HepG2 (cell line): ENCODE results near the gene CCK. TPM values are rescaled to one million over a fixed set of nuclear protein-coding genes. Genes with fewer than 3 reads are reported as not detected.

Experiments
- ATAC-seq: fragments of 200-7000 bp; cut with Tn5 transposase; 3 replicates; pipeline ENCODE4 v1.9.1; 2020; ENCODE audit warnings: mild to moderate bottlenecking, moderate library complexity
- BruUV-seq: library from RNA; stranded (reverse); fragments of 400-500 nt; replicated peaks from 2 replicates; lab custom pipeline; 2021; lab: Mats Ljungman, UMichigan
- CTCF ChIA-PET: fragments of 300-600 bp; formaldehyde crosslinking; extraction: SDS; loops from one replicate; lab custom pipeline; 2021; ENCODE audit warnings: low total read pairs, inconsistent platforms, low intra/inter-chr PET ratio; lab: Yijun Ruan, JAX
- POLR2A ChIA-PET: fragments of 350-600 bp; sonication (Branson Sonifier 250); formaldehyde crosslinking; loops from one replicate; lab custom pipeline; 2020; ENCODE audit warnings: antibody characterized with exemption, inconsistent platforms; lab: Yijun Ruan, JAX
- DNase-seq: peaks from one replicate; pipeline ENCODE4 v3.0.0-alpha.2; 2015; ENCODE audit warnings: low spot score
- FAIRE-seq: peaks from 3 replicates; lab custom pipeline; 2011; peaks lifted over from hg19 to GRCh38; lab: Jason Lieb, UNC
- H2AFZ ChIP-seq: one replicate; pipeline ENCODE4 v1.6.1; 2011; ENCODE audit warnings: low read length, inconsistent platforms
- H3K27ac ChIP-seq: fragments of 300-600 bp; 3 replicates; pipeline ENCODE4 v1.8.0; 2011; ENCODE audit warnings: mixed run types, mild to moderate bottlenecking, mixed read lengths, low read length, inconsistent platforms; ENCODE audit not compliant: insufficient read depth; ENCODE audit errors: extremely low read length
- H3K27me3 ChIP-seq, 2 experiments: fragments of 200-600 bp in 1 of 2; 2 replicates in 1 of 2; 3 replicates in 1 of 2; pipeline versions ENCODE4 v1.6.0 to v1.8.0; 2011; ENCODE audit warnings: low read length in 2 of 2, mild to moderate bottlenecking in 2 of 2, moderate library complexity in 2 of 2, inconsistent platforms in 1 of 2; ENCODE audit not compliant: insufficient read depth in 2 of 2, control insufficient read depth in 1 of 2
- H3K36me3 ChIP-seq, 2 experiments: fragments of 200-600 bp in 1 of 2; replicated peaks in 1 of 2; 2 replicates in 1 of 2; 3 replicates in 1 of 2; pipeline versions ENCODE4 v1.5.1 to v1.8.0; 2011; ENCODE audit warnings: low read length in 2 of 2, inconsistent platforms in 1 of 2; ENCODE audit not compliant: insufficient read depth in 2 of 2, control insufficient read depth in 1 of 2
- H3K4me1 ChIP-seq: 2 replicates; pipeline ENCODE4 v1.5.1; 2012; ENCODE audit warnings: low read length, inconsistent platforms; ENCODE audit not compliant: insufficient read depth
- H3K4me2 ChIP-seq: 2 replicates; pipeline ENCODE4 v1.6.0; 2011; ENCODE audit warnings: low read depth, low read length, inconsistent platforms
- H3K4me3 ChIP-seq, 3 experiments: fragments of 200-600 bp in 1 of 3; sonication (generic), shearing (Covaris generic) in 1 of 3; replicated peaks in 1 of 3; 2 replicates each; pipeline ENCODE4 v1.5.1; 2011 to 2016; ENCODE audit warnings: low read length in 3 of 3, inconsistent platforms in 2 of 3, low read depth in 2 of 3, mild to moderate bottlenecking in 2 of 3, control low read depth in 1 of 3, mixed read lengths in 1 of 3; ENCODE audit not compliant: insufficient read depth in 1 of 3
- H3K79me2 ChIP-seq: one replicate; pipeline ENCODE4 v1.6.1; 2011; ENCODE audit warnings: low read length, inconsistent platforms; ENCODE audit not compliant: insufficient read depth
- H3K9ac ChIP-seq: 2 replicates; pipeline ENCODE4 v1.6.0; 2011; ENCODE audit warnings: mild to moderate bottlenecking, low read depth, low read length, inconsistent platforms; ENCODE audit not compliant: insufficient read depth
- H3K9me3 ChIP-seq: 2 replicates; pipeline ENCODE4 v1.5.1; 2012; ENCODE audit warnings: mild to moderate bottlenecking, low read length
- H4K20me1 ChIP-seq: 2 replicates; pipeline ENCODE4 v1.6.0; 2011; ENCODE audit warnings: inconsistent platforms, mild to moderate bottlenecking, low read length, moderate library complexity; ENCODE audit not compliant: insufficient read depth
- CERS6 ChIP-seq: sonication (generic); formaldehyde crosslinking; IDR thresholded peaks from 2 replicates; pipeline ENCODE4 v1.5.0; 2020; ENCODE audit warnings: missing genetic modification reagents
- CHD2 ChIP-seq: IDR thresholded peaks from 2 replicates; pipeline ENCODE4 v1.6.1; 2011; ENCODE audit warnings: low read depth, low read length, improper control_type of control experiment
- ELF1 ChIP-seq: sonication (generic); formaldehyde crosslinking; IDR thresholded peaks from 2 replicates; pipeline ENCODE4 v1.4.0; 2020; ENCODE audit warnings: missing genetic modification reagents
- FIP1L1 ChIP-seq: fragments of 200-400 bp; formaldehyde crosslinking; IDR thresholded peaks from 2 replicates; pipeline ENCODE4 v1.6.1; 2018; ENCODE audit warnings: low read depth, mild to moderate bottlenecking, low read length, moderate library complexity, borderline replicate concordance; ENCODE audit not compliant: insufficient read depth
- FUBP1 ChIP-seq: sonication (generic); formaldehyde crosslinking; IDR thresholded peaks from 2 replicates; pipeline ENCODE4 v1.5.1; 2020; ENCODE audit warnings: missing genetic modification reagents, mild to moderate bottlenecking, borderline replicate concordance
- MTF1 ChIP-seq: sonication (generic); formaldehyde crosslinking; IDR thresholded peaks from 2 replicates; pipeline ENCODE4 v1.5.0; 2020; ENCODE audit warnings: missing genetic modification reagents
- PBX2 ChIP-seq: IDR thresholded peaks from 2 replicates; pipeline ENCODE4 v1.6.1; 2016; ENCODE audit warnings: control low read depth
- RBFOX2 ChIP-seq: fragments of 200-400 bp; formaldehyde crosslinking; IDR thresholded peaks from 2 replicates; pipeline ENCODE4 v1.6.1; 2017; ENCODE audit warnings: low read depth, mild to moderate bottlenecking, low read length
- SRY ChIP-seq: sonication (generic); formaldehyde crosslinking; IDR thresholded peaks from 2 replicates; pipeline ENCODE4 v1.8.0; 2022; ENCODE audit warnings: mild to moderate bottlenecking, missing genetic modification reagents
- SSRP1 ChIP-seq: IDR thresholded peaks from 2 replicates; pipeline ENCODE4 v1.6.1; 2016; ENCODE audit warnings: control low read depth
- ZNF235 ChIP-seq: sonication (generic); formaldehyde crosslinking; IDR thresholded peaks from 2 replicates; pipeline ENCODE4 v1.8.1; 2023; ENCODE audit warnings: mild to moderate bottlenecking, missing genetic modification reagents, borderline replicate concordance
- ZNF264 ChIP-seq: sonication (generic); formaldehyde crosslinking; IDR thresholded peaks from 2 replicates; pipeline ENCODE4 v1.4.0; 2020; ENCODE audit warnings: missing genetic modification reagents
- ZNF343 ChIP-seq: sonication (generic); formaldehyde crosslinking; IDR thresholded peaks from 2 replicates; pipeline ENCODE4 v1.4.0; 2020; ENCODE audit warnings: mild to moderate bottlenecking, missing genetic modification reagents
- ZNF446 ChIP-seq: sonication (generic); formaldehyde crosslinking; IDR thresholded peaks from 2 replicates; pipeline ENCODE4 v1.5.0; 2020; ENCODE audit warnings: mild to moderate bottlenecking, missing genetic modification reagents
- ZNF737 ChIP-seq: sonication (generic); formaldehyde crosslinking; IDR thresholded peaks from 2 replicates; pipeline ENCODE4 v1.5.0; 2020; ENCODE audit warnings: missing genetic modification reagents, mild to moderate bottlenecking, borderline replicate concordance
- ZNF790 ChIP-seq: sonication (generic); formaldehyde crosslinking; IDR thresholded peaks from 2 replicates; pipeline ENCODE4 v1.8.0; 2022; ENCODE audit warnings: missing genetic modification reagents, mild to moderate bottlenecking, borderline replicate concordance
- WGBS: methylation state at CpG from one replicate; pipeline ENCODE4 v1.1.6; 2017; ENCODE audit warnings: low lambda C conversion rate; 5-methylcytosine and 5-hydroxymethylcytosine counted together
- in situ Hi-C: cut with HindIII; loops from 2 replicates; pipeline ENCODE4 v1.10.0; 2017; ENCODE audit warnings: low pct_unique_long_range_greater_than_20kb; ENCODE audit not compliant: extremely low pct_ligation_motif_present
- intact Hi-C: fragments of 100-400 bp; cut with micrococcal nuclease; formaldehyde crosslinking; loops from one replicate; pipeline ENCODE4 v1.10.0; 2022; ENCODE audit not compliant: unreplicated experiment
- polyA plus RNA-seq, 8 experiments: library from polyadenylated mRNA; depleted of rRNA in 3 of 8; stranded (reverse) in 7 of 8; unstranded in 1 of 8; fragments of >200 nt; fragmentation: Illumina TruSeq in 4 of 8; extraction: Trizol in 4 of 8; gene quantifications; 2 replicates each; pipeline versions ENCODE4 v1.2.1 to v1.2.3, GENCODE V29; 2011 to 2016; ENCODE audit warnings: low read depth in 4 of 8, missing spikeins in 1 of 8, mixed read lengths in 1 of 8; ENCODE audit not compliant: insufficient read depth in 1 of 8
- total RNA-seq, 5 experiments: library from RNA; depleted of rRNA; stranded (reverse); fragments of >200 nt; fragmentation: Illumina TruSeq; extraction: Trizol; gene quantifications; 2 replicates each; pipeline ENCODE4 v1.2.3, GENCODE V29; 2016; ENCODE audit warnings: low read depth in 1 of 5

Gene CCK
- total and polyA plus RNA-seq, 2 of the 13 experiments (the other 11 are each of a cell fraction or from before 2014, with no cell fraction given), result not detected

GRCh38 chr3:42263354-42264346 lies 2.3 kb downstream of the CCK start:
- ChIA-PET POLR2A (no interaction called here), CTCF (no interaction called here)
- Histone ChIP-seq H3K4me2 (no peak overlapping the region), H3K4me1 (no peaks in the 10 kb centered on the region), H3K9me3 (no peaks in the 10 kb centered on the region), H3K4me3 (no peak overlapping the region), H2AFZ (no peak overlapping the region), H3K36me3 (no peaks in the 10 kb centered on the region), H4K20me1 (no peaks in the 10 kb centered on the region), H3K79me2 (no peaks in the 10 kb centered on the region), H3K27me3 (peaks cover 2 to 3% of the 10 kb centered on the region in 2 experiments; a peak in 3 of 5 replicates), H3K9ac (no peak overlapping the region), H3K27ac (no peak overlapping the region)
- intact Hi-C loops, result no loop called here
- DNase-seq (no peak), FAIRE-seq (no peak), ATAC-seq (no peak)
- 69% methylated on average over 22 of the region's 56 CpGs for WGBS
- no TSS peak for BruUV-seq
- in situ Hi-C loops, result no loop called here
- TF ChIP-seq ZNF790 (no peak), ZNF264 (no peak), MTF1 (CRISPR knock-in tag) (no peak), FIP1L1 (no peak), RBFOX2 (no peak), ZNF446 (CRISPR knock-in tag) (no peak), FUBP1 (CRISPR knock-in tag) (no peak), ELF1 (CRISPR knock-in tag) (no peak), CHD2 (no peak), ZNF737 (CRISPR knock-in tag) (no peak), ZNF235 (CRISPR knock-in tag) (no peak), ZNF343 (CRISPR knock-in tag) (no peak), SRY (CRISPR knock-in tag) (no peak), SSRP1 (no peak), CERS6 (no peak), PBX2 (CRISPR knock-in tag) (no peak)
